Chondrocyte (in vitro differentiated cells): ENCODE results near the gene CDHR5. TPM values are rescaled to one million over a fixed set of nuclear protein-coding genes. Genes with fewer than 3 reads are reported as not detected.

Experiments used
- DNase-seq: peaks from one replicate; pipeline ENCODE4 v3.0.0; 2021; ENCODE audit warnings: mixed read lengths, low spot score
- H3K27ac Mint-ChIP-seq: one replicate; pipeline ENCODE4 v1.8.0; 2021; ENCODE audit warnings: mild to moderate bottlenecking, moderate library complexity, mixed read lengths; ENCODE audit not compliant: unreplicated experiment
- H3K27me3 Mint-ChIP-seq: 2 replicates; pipeline ENCODE4 v1.8.0; 2021; ENCODE audit warnings: low read depth, mixed read lengths
- H3K36me3 Mint-ChIP-seq: 2 replicates; pipeline ENCODE4 v1.8.0; 2021; ENCODE audit warnings: low read depth, mixed read lengths
- H3K4me1 Mint-ChIP-seq: 2 replicates; pipeline ENCODE4 v1.8.0; 2021; ENCODE audit warnings: low read depth, mild to moderate bottlenecking, mixed read lengths
- H3K4me3 Mint-ChIP-seq: one replicate; pipeline ENCODE4 v1.8.0; 2021; ENCODE audit warnings: mild to moderate bottlenecking, moderate library complexity, mixed read lengths; ENCODE audit not compliant: unreplicated experiment
- H3K9me3 Mint-ChIP-seq: 2 replicates; pipeline ENCODE4 v1.8.0; 2021; ENCODE audit warnings: low read depth, mixed read lengths
- long read RNA-seq: library from polyadenylated mRNA; stranded (forward); transcript quantifications from one replicate; pipeline ENCODE4 v2.0.0, GENCODE V29; 2021
- total RNA-seq: library from RNA; stranded (reverse); gene quantifications from 3 replicates; pipeline ENCODE4 v1.2.1, GENCODE V29; 2021
- TF ChIP-seq, protein P1 (sequence below): fragments of 200-600 bp; sonication (generic); IDR thresholded peaks from 2 replicates; pipeline ENCODE4 v1.5.0; 2021; ENCODE audit warnings: antibody characterized with exemption, mild to moderate bottlenecking, moderate library complexity

Gene CDHR5, protein sequence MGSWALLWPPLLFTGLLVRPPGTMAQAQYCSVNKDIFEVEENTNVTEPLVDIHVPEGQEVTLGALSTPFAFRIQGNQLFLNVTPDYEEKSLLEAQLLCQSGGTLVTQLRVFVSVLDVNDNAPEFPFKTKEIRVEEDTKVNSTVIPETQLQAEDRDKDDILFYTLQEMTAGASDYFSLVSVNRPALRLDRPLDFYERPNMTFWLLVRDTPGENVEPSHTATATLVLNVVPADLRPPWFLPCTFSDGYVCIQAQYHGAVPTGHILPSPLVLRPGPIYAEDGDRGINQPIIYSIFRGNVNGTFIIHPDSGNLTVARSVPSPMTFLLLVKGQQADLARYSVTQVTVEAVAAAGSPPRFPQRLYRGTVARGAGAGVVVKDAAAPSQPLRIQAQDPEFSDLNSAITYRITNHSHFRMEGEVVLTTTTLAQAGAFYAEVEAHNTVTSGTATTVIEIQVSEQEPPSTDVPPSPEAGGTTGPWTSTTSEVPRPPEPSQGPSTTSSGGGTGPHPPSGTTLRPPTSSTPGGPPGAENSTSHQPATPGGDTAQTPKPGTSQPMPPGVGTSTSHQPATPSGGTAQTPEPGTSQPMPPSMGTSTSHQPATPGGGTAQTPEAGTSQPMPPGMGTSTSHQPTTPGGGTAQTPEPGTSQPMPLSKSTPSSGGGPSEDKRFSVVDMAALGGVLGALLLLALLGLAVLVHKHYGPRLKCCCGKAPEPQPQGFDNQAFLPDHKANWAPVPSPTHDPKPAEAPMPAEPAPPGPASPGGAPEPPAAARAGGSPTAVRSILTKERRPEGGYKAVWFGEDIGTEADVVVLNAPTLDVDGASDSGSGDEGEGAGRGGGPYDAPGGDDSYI
- total RNA-seq, result not detected in 3 replicates
- long read RNA-seq, result 0 reads

DNA sequence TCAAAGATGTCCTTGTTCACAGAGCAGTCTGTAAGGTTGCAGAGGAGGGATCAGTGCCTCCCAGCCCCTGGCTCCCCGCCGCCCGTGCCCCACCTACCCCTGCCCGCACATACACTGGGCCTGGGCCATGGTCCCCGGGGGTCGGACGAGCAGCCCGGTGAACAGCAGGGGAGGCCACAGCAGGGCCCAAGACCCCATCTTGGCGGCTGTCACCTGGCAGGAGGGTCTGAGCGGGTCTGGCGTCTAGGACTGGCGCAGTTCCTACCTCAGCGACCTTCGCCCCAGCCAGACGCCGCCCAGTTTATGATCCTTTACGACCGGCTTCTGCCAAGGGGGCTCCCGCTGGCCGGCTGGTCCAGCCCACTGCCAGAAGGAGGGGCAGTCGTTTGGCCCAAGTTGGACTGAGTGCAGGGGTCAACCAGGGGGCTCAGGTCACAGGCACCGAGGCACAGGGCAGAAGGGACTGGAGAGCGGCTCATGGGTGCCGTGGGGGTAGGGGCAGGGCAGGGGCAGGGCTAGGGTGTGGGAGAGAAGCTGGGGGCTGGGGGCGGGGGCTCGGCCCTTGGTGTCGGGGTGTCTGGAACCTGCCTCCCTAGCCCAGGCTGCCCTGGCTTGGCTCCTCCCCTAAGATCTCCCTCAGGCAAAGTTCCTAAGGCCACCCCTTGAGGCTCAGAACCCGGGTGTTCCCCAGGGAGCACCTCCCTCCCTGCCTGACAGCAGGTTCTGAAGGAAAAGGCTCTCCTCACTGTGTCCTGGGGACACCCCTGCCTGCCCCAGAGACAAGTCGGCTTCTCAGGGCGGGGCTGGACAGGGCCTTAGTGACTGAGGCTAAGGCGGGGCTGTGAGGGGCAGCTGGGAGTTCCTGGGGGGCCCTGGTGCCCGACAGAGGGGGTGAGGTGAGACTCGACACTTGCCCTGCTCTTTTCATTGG, at the start of gene CDHR5:
TSS of gene CDHR5 (minus strand) at position 251 of the 931 bp plus-strand sequence. CDS start at position 198, 53 bp downstream.
- no peaks in the 10 kb centered on the region for H3K9me3 Mint-ChIP-seq
- TF ChIP-seq, protein P1, sequence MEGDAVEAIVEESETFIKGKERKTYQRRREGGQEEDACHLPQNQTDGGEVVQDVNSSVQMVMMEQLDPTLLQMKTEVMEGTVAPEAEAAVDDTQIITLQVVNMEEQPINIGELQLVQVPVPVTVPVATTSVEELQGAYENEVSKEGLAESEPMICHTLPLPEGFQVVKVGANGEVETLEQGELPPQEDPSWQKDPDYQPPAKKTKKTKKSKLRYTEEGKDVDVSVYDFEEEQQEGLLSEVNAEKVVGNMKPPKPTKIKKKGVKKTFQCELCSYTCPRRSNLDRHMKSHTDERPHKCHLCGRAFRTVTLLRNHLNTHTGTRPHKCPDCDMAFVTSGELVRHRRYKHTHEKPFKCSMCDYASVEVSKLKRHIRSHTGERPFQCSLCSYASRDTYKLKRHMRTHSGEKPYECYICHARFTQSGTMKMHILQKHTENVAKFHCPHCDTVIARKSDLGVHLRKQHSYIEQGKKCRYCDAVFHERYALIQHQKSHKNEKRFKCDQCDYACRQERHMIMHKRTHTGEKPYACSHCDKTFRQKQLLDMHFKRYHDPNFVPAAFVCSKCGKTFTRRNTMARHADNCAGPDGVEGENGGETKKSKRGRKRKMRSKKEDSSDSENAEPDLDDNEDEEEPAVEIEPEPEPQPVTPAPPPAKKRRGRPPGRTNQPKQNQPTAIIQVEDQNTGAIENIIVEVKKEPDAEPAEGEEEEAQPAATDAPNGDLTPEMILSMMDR, result no peak
- H3K27ac Mint-ChIP-seq, result no peak within 1 kb of the TSS
- no peak for DNase-seq
- H3K36me3 Mint-ChIP-seq, result no peaks in the 10 kb centered on the region
- H3K4me1 Mint-ChIP-seq, result peaks cover 29% of the 10 kb centered on the region
- no peaks in the 10 kb centered on the region for H3K27me3 Mint-ChIP-seq
- H3K4me3 Mint-ChIP-seq, result no peak within 1 kb of the TSS

DNA sequence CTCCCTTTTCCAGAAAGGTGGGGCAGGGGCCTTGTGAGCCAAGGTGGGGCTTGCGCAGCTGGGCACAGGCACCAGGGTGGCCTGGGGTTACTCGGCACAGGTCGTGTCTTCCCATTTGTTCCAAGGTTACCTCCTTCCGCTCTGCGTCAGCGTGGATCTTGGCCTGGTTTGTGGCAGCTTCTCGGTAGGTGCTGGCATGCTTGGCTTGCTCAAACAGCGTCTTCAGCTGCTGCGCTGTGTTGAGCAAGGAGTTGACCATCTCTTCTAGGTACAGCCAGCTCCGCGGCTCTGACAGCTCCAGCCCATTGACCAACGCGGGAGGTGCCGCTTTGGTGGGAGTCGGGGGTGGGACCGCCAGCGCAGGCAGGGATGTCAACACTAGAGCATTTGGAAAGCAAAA, 49.7 kb upstream of the CDHR5 start:
- Mint-ChIP-seq H3K4me1 (no peaks in the 10 kb centered on the region), H3K27ac (no peak overlapping the region), H3K4me3 (no peak overlapping the region), H3K36me3 (peaks cover 27% of the 10 kb centered on the region), H3K27me3 (no peaks in the 10 kb centered on the region), H3K9me3 (no peaks in the 10 kb centered on the region)
- DNase-seq, result no peak
- TF ChIP-seq, protein P1, result no peak

DNA sequence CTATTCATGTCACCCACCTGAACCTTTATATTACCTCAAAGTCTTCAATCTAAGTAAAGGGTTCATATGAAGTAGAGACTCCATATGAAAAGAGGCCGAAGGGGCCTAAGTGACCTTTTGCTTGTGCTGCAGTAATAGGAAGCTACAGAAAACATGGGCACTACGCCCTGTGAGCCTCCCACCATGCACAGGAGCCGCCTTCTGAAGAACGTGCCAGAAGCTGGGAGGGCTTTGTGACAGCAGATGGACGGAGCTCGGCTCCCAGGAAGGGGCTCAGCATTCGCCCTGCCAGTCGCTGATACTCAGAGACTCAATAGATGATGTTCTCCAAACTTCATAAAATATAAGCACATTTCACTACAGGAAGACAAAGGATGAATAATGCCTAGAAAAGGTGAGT, 49.1 kb upstream of the CDHR5 start:
- no peaks in the 10 kb centered on the region for H3K4me1 Mint-ChIP-seq
- no peaks in the 10 kb centered on the region for H3K9me3 Mint-ChIP-seq
- peaks cover 27% of the 10 kb centered on the region for H3K36me3 Mint-ChIP-seq
- no peaks in the 10 kb centered on the region for H3K27me3 Mint-ChIP-seq
- no peak for DNase-seq
- H3K27ac Mint-ChIP-seq, result no peak overlapping the region
- H3K4me3 Mint-ChIP-seq, result no peak overlapping the region
- TF ChIP-seq, protein P1, result no peak

DNA sequence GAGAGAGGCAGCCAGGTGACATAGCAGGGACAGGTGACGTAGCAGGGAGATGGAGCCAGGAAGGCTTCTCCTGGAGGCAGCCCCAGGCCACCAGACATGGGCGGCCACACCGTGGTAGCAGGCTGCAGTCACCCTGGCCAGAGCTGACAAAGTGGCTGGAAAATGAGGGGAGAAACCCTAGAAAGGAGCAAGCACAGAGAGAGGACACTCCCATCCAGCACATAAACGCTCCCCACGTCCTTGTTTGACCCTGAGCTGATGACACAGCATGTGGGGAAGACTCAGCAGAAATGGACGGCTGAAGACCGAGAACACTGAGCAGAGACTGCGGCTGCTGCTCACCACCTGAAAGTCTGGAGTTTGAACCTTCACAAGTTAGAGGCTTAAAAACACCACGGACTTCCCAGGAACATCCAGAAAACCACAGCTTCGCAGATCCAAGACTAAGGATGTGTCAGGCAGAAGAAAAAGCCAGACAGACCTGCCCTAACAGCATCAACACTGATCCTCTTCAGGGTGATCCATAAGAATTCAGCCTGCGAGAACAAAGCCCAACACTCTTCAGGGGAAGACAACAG, 41.0 kb upstream of the CDHR5 start:
- Mint-ChIP-seq H3K27ac (no peak overlapping the region), H3K4me3 (no peak overlapping the region), H3K36me3 (peaks cover 13% of the 10 kb centered on the region), H3K9me3 (no peaks in the 10 kb centered on the region), H3K4me1 (peaks cover 11% of the 10 kb centered on the region), H3K27me3 (no peaks in the 10 kb centered on the region)
- no peak for DNase-seq
- TF ChIP-seq, protein P1, result no peak
